ENCODE data around the gene LY86. TPM values are rescaled to one million over a fixed set of nuclear protein-coding genes. Genes with fewer than 3 reads are reported as not detected.

The LY86 gene
- total and polyA plus RNA-seq, 12 donors = 0.23 to 7.6 (median 0.91) TPM

DNA sequence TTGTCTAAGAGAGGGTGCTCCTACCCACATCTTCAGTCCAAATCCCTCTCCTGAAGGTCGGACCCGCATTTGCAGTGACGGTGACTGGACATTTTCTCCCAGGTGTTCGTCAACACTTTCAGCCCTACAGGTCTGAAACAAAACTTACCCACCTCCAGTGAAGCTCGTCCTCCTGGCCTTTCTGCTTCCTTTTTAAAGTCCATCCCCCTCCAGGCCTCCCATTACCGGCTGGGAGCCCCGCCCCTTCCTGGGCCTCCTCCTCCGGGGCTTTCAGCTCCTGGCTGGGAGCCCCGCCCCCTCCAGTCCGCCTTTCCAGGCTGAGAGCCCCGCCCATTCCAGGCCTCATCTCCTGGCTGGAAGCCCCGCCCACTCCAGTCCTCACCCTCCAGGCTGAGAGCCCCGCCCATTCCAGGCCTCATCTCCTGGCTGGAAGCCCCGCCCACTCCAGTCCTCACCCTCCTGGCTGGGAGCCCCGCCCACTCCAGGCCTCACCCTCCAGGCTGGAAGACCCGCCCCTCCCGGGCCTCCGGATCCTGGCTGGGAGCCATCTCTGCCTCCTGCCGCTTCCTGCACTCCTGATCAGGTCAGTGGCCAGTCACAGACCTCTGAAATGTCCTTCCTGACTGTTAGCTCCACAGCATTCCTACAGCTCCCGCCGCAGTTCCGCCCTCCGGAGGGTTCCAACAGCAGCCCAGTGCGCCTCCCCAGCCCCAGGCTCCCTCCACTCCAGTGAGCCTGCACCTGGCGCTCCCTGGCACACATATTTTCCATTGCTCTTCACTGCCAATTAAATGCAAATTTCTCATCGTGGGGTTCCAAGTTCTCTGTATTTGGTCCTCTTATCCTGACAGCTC is 98.5 kb downstream of the LY86 start:
- Histone ChIP-seq H3K4me1 (peaks cover 0 to 85% (median 41%) of the 10 kb centered on the region in 9 donors), H3K27me3 (no peaks in the 10 kb centered on the region), H3K4me3 (peak overlapping the region; percentile 11 to 50 (median 38)), H3K9me3 (peaks cover 0 to 8% (median 0%) of the 10 kb centered on the region in 11 donors), H3K27ac (peak overlapping the region in 9 of 10 donors; percentile 66 to 94 (median 88)), H3K36me3 (no peaks in the 10 kb centered on the region)
- 28 to 32% methylated on average over 26 of the region's 26 CpGs for WGBS, 2 donors
- intact Hi-C loops (cut with DNase I) = loop anchor here in 3 of 10 donors (5.0 to 10.0 kb wide), 2 partner anchors 35 to 558 kb away; no protein-coding TSS in a partner anchor
- ATAC-seq = peak; percentile 91 to 96 (median 94)
- TF ChIP-seq CTCF (IDR thresholded peaks at IDR 0.05) = no peak
- DNase-seq = peak; percentile 95

DNA sequence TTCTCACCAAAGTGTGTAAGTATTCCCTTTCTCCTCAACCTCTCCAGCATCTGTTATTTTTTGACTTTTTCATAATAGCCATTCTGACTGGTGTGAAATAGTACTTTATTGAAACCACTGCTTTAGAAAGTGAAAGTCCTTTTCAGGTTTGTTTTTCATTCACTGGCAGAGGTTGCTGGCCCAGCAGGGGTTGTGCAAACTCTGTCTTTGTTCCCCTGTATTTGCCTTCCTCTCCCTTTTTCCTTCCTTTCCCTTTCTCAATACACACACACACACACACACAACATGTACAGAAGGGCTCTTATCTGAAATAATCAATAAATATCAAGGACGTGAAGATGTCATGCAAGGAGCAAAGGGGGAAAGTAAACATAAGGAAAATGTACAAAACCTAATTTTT is 99.8 kb downstream of the LY86 start:
- Histone ChIP-seq H3K4me1 (peaks cover 0 to 71% (median 41%) of the 10 kb centered on the region in 9 donors), H3K9me3 (peaks cover 0 to 8% (median 0%) of the 10 kb centered on the region in 11 donors), H3K27ac (peak overlapping the region in 9 of 10 donors; percentile 48 to 94 (median 88)), H3K27me3 (no peaks in the 10 kb centered on the region), H3K36me3 (no peaks in the 10 kb centered on the region), H3K4me3 (no peak overlapping the region)
- intact Hi-C loops (cut with DNase I) = loop anchor here in 3 of 10 donors (5.0 to 10.0 kb wide), 2 partner anchors 34 to 557 kb away; no protein-coding TSS in a partner anchor
- 63 to 73% methylated on average over 1 of the region's 1 CpG for WGBS, 2 donors
- no peak for TF ChIP-seq CTCF (IDR thresholded peaks at IDR 0.05)
- ATAC-seq (no peak), DNase-seq (no peak)

- peak overlapping the region in 9 of 10 donors; percentile 35 to 94 (median 80) for H3K27ac ChIP-seq
- no peaks in the 10 kb centered on the region for H3K36me3 ChIP-seq
- no peak overlapping the region for H3K4me3 ChIP-seq
- peaks cover 0 to 69% (median 42%) of the 10 kb centered on the region in 9 donors for H3K4me1 ChIP-seq
- 29 to 48% methylated on average over 1 of the region's 1 CpG for WGBS, 2 donors
- H3K27me3 ChIP-seq = no peaks in the 10 kb centered on the region
- intact Hi-C loops (cut with DNase I) = loop anchor here in 3 of 10 donors (5.0 to 10.0 kb wide), 2 partner anchors 33 to 556 kb away; no protein-coding TSS in a partner anchor
- no peak for DNase-seq
- ATAC-seq = peak in 1 of 8 donors; percentile 21
- TF ChIP-seq CTCF (IDR thresholded peaks at IDR 0.05) = no peak
- H3K9me3 ChIP-seq = peaks cover 0 to 8% (median 0%) of the 10 kb centered on the region in 11 donors
Observed at GRCh38 chr6:6688951-6689350, 100.4 kb downstream of the LY86 start.

- intact Hi-C loops (cut with DNase I) = loop anchor here in 4 of 10 donors (5.0 to 10.0 kb wide), 3 partner anchors 33 to 925 kb away; no protein-coding TSS in a partner anchor
- H3K27me3 ChIP-seq = no peaks in the 10 kb centered on the region
- peaks cover 2 to 69% (median 49%) of the 10 kb centered on the region in 9 donors for H3K4me1 ChIP-seq
- no peaks in the 10 kb centered on the region for H3K36me3 ChIP-seq
- H3K4me3 ChIP-seq = no peak overlapping the region
- peak overlapping the region; percentile 72 to 94 (median 80) for H3K27ac ChIP-seq
- WGBS, 2 donors = 42 to 66% methylated on average over 2 of the region's 2 CpGs
- ATAC-seq (peak in 5 of 8 donors; percentile 16 to 47 (median 32)), DNase-seq (no peak)
- H3K9me3 ChIP-seq = peaks cover 0 to 8% (median 0%) of the 10 kb centered on the region in 11 donors
- TF ChIP-seq CTCF (IDR thresholded peaks at IDR 0.05) = no peak
Observed at GRCh38 chr6:6689400-6690143, 101.1 kb downstream of the LY86 start.
